ENCODE measurements around the gene CCL28. TPM values are rescaled to one million over a fixed set of nuclear protein-coding genes. Genes with fewer than 3 reads are reported as not detected.

CCL28 gene
- total and polyA plus RNA-seq, 2 of the 13 experiments (the other 11 are each of a cell fraction or from before 2014, with no cell fraction given) = 0.03 TPM; not detected in 1

- Histone ChIP-seq H3K4me3 (replicated peaks in 1 of 3; ENCODE audit: insufficient read depth in 1 of 3, low read depth in 2 of 3, low read length in 3 of 3) (no peak overlapping the region), H3K9ac (ENCODE audit: insufficient read depth, low read depth, low read length) (no peak overlapping the region), H2AFZ (ENCODE audit: low read length) (no peak overlapping the region), H3K4me2 (ENCODE audit: low read depth, low read length) (no peak overlapping the region), H3K27me3 (ENCODE audit: control insufficient read depth in 1 of 2, insufficient read depth in 2 of 2, low read length in 2 of 2) (no peaks in the 10 kb centered on the region), H3K27ac (ENCODE audit: extremely low read length, insufficient read depth, low read length) (no peak overlapping the region), H3K36me3 (replicated peaks in 1 of 2; ENCODE audit: control insufficient read depth in 1 of 2, insufficient read depth in 2 of 2, low read length in 2 of 2) (no peaks in the 10 kb centered on the region), H4K20me1 (ENCODE audit: insufficient read depth, low read length) (no peaks in the 10 kb centered on the region), H3K4me1 (ENCODE audit: insufficient read depth, low read length) (no peaks in the 10 kb centered on the region), H3K9me3 (ENCODE audit: low read length) (peaks cover 15% of the 10 kb centered on the region), H3K79me2 (ENCODE audit: insufficient read depth, low read length) (no peaks in the 10 kb centered on the region)
- FAIRE-seq (no peak), DNase-seq (ENCODE audit: low spot score) (no peak), ATAC-seq (no peak)
- TF ChIP-seq ZNF121 (CRISPR knock-in tag; IDR thresholded peaks at IDR 0.05) (no peak), ATF4 (CRISPR knock-in tag; IDR thresholded peaks at IDR 0.05) (no peak), SP4 (CRISPR knock-in tag; IDR thresholded peaks at IDR 0.05) (no peak), MAFF (IDR thresholded peaks at IDR 0.05; ENCODE audit: low read depth, low read length) (no peak), ERF (CRISPR knock-in tag; IDR thresholded peaks at IDR 0.05) (no peak), TFE3 (CRISPR knock-in tag; IDR thresholded peaks at IDR 0.05) (no peak), CC2D1A (CRISPR knock-in tag; IDR thresholded peaks at IDR 0.05) (no peak), PLSCR1 (CRISPR knock-in tag; IDR thresholded peaks at IDR 0.05; ENCODE audit: borderline replicate concordance) (no peak), NFE2 (CRISPR knock-in tag; IDR thresholded peaks at IDR 0.05) (no peak)
- TF ChIP-seq, protein P1, sequence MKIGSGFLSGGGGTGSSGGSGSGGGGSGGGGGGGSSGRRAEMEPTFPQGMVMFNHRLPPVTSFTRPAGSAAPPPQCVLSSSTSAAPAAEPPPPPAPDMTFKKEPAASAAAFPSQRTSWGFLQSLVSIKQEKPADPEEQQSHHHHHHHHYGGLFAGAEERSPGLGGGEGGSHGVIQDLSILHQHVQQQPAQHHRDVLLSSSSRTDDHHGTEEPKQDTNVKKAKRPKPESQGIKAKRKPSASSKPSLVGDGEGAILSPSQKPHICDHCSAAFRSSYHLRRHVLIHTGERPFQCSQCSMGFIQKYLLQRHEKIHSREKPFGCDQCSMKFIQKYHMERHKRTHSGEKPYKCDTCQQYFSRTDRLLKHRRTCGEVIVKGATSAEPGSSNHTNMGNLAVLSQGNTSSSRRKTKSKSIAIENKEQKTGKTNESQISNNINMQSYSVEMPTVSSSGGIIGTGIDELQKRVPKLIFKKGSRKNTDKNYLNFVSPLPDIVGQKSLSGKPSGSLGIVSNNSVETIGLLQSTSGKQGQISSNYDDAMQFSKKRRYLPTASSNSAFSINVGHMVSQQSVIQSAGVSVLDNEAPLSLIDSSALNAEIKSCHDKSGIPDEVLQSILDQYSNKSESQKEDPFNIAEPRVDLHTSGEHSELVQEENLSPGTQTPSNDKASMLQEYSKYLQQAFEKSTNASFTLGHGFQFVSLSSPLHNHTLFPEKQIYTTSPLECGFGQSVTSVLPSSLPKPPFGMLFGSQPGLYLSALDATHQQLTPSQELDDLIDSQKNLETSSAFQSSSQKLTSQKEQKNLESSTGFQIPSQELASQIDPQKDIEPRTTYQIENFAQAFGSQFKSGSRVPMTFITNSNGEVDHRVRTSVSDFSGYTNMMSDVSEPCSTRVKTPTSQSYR (CRISPR knock-in tag; IDR thresholded peaks at IDR 0.05; ENCODE audit: borderline replicate concordance) = no peak
- TF ChIP-seq, protein P2, sequence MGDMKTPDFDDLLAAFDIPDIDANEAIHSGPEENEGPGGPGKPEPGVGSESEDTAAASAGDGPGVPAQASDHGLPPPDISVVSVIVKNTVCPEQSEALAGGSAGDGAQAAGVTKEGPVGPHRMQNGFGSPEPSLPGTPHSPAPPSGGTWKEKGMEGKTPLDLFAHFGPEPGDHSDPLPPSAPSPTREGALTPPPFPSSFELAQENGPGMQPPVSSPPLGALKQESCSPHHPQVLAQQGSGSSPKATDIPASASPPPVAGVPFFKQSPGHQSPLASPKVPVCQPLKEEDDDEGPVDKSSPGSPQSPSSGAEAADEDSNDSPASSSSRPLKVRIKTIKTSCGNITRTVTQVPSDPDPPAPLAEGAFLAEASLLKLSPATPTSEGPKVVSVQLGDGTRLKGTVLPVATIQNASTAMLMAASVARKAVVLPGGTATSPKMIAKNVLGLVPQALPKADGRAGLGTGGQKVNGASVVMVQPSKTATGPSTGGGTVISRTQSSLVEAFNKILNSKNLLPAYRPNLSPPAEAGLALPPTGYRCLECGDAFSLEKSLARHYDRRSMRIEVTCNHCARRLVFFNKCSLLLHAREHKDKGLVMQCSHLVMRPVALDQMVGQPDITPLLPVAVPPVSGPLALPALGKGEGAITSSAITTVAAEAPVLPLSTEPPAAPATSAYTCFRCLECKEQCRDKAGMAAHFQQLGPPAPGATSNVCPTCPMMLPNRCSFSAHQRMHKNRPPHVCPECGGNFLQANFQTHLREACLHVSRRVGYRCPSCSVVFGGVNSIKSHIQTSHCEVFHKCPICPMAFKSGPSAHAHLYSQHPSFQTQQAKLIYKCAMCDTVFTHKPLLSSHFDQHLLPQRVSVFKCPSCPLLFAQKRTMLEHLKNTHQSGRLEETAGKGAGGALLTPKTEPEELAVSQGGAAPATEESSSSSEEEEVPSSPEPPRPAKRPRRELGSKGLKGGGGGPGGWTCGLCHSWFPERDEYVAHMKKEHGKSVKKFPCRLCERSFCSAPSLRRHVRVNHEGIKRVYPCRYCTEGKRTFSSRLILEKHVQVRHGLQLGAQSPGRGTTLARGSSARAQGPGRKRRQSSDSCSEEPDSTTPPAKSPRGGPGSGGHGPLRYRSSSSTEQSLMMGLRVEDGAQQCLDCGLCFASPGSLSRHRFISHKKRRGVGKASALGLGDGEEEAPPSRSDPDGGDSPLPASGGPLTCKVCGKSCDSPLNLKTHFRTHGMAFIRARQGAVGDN (CRISPR knock-in tag; IDR thresholded peaks at IDR 0.05) = no peak
- CTCF ChIA-PET (ENCODE audit: low intra/inter-chr PET ratio, low total read pairs) = no interaction called here
- intact Hi-C loops (cut with micrococcal nuclease; ENCODE audit: unreplicated experiment) = no loop called here
- POLR2A ChIA-PET = no interaction called here
- BruUV-seq (replicated peaks) = no TSS peak
- in situ Hi-C loops (cut with HindIII; ENCODE audit: extremely low pct_ligation_motif_present, low pct_unique_long_range_greater_than_20kb) = no loop called here
- WGBS (ENCODE audit: low lambda C conversion rate) = 79% methylated on average over 1 of the region's 1 CpG
Observed at GRCh38 chr5:43338862-43339261, 73.3 kb downstream of the CCL28 start.

Data from HepG2 (cell line).